ENCODE results near the gene PADI2. TPM values are rescaled to one million over a fixed set of nuclear protein-coding genes. Genes with fewer than 3 reads are reported as not detected.

PADI2 gene
- total RNA-seq: 0.11 and 0.14 TPM in 2 replicates

DNA sequence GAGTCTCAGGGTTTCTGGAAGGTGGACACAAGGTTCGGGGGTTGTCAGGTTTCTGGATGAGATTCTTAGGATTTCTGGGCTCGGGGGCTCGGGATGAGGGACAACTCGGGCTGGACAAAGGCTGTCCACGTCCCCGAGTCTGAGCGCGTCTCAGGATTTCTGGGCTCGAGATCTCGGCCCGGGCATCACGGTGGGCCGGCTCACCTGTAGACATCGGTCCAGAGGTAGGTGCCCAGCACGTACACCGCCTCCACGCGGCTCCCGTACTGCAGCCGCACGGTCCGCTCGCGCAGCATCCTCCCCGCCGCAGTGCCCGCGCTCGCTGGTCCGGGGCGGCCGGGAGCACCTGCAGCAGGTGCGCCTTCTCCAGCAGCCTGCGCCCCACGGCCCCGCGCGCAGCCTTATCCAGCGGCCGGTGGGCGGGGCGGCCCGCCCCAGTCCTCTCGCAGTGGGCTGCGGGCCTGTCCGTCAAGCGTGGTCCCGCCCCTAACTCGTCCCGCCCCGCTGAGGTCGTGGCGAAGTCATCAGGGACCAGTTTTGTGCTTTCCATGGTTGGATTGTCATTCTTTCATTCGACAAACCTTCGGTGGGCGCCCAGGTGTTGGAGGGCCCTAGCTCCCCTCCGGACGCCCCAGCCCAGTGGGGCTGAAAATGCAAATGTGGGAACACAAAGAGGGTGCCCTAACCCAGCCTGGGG, at the start of gene PADI2:
Gene PADI2, minus strand, starts transcription at position 376 of the 697 bp plus-strand sequence. Its CDS starts 80 bp downstream, at position 296.
- intact Hi-C loops (cut with micrococcal nuclease): no loop called here

GRCh38 chr1:17168091-17168876, 49.0 kb upstream of the PADI2 start:
- intact Hi-C loops (cut with micrococcal nuclease): no loop called here

DNA sequence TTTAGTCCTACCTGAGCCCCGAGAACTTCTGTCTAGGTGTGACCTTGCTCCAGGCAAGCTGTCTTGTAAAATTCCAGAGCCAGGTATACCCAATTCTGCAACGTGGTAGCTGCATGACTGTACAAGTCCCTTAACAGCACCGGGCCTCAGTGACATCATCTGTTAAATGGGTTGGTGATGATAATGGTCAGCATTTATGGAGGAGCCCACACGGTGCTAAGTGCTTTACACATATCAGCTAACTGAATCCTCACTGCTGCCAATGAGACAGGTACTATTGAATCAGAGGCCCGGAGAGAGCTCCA, 48.5 kb upstream of the PADI2 start:
- intact Hi-C loops (cut with micrococcal nuclease): no loop called here

- intact Hi-C loops (cut with micrococcal nuclease): no loop called here
These were observed 48.0 kb upstream of the PADI2 start for GRCh38 chr1:17167041-17167785.

GRCh38 chr1:17165823-17166222, 46.6 kb upstream of the PADI2 start:
- intact Hi-C loops (cut with micrococcal nuclease): no loop called here

GRCh38 chr1:17163789-17164666, 44.8 kb upstream of the PADI2 start:
- intact Hi-C loops (cut with micrococcal nuclease): no loop called here

GRCh38 chr1:17163371-17163770, 44.1 kb upstream of the PADI2 start:
- intact Hi-C loops (cut with micrococcal nuclease): no loop called here

GRCh38 chr1:17162941-17163340, 43.7 kb upstream of the PADI2 start:
- intact Hi-C loops (cut with micrococcal nuclease): no loop called here

DNA sequence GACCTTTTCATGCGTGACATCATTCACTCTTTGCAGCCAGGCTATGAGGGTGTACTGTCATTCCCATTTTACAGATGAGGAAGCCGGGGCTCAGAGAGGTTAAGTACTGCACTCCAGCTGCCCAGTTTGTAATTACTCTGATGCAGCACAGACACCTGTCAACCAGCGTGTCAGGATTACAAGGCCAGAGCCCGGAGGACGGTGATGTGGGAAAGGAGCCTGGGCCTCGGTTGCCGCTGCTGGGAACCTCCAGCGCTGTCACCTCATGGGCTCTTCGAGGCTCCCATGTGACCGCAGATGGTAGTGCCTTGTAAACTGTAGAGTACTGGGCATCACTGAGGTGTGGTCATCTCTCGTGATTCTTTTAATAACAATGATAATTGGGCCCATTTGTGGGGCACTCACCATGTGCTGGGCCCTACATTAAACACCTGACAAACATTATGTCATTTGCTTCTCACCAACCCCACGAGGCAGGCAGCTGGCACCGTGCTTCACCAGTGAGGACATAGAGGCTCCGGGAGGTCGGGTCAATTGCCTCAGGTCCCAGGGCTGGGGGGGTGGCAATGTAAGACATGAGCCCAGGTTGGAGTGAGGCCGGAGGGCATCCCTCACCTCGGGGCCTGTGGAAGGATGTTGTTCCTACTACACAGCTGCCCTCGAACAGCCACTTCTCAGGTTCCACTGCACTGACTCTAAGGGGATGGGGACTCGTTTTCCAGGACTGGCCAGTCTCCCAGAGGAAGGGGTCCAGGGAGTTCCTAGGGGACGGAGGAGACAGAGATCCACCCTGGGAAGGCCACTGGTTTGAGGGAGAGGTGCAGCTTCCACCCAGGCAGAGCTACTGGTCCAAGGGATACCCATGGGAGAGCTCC, 42.9 kb upstream of the PADI2 start:
- intact Hi-C loops (cut with micrococcal nuclease): no loop called here

DNA sequence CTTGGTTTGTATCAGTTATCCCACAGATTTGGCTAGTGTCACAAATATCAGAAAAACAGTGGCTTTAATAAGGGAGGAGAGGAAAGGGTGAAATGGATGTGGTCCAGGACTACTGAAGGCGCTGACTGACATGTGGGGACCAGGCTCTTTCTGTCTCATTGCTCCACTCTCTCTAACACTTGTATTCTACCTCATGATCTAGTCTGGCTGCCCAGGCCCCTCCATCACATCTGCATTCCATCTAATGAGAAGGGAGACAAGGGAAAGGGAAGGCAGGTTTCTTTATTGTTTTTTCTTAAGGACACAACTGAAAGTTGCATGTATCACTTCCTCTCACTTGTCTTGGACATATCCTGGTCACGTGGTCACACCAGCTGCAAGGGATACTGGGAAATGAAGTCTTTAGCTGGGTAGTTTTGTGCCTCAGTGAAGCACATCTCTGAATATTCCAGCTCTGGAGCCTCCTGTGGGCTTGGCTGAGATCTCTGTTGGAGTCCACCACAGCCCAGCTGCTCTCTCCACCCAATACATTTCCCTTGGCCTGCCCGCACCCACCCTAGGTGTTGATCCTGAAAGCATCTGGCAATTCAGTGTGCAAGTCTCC, 42.0 kb upstream of the PADI2 start:
- intact Hi-C loops (cut with micrococcal nuclease): no loop called here

DNA sequence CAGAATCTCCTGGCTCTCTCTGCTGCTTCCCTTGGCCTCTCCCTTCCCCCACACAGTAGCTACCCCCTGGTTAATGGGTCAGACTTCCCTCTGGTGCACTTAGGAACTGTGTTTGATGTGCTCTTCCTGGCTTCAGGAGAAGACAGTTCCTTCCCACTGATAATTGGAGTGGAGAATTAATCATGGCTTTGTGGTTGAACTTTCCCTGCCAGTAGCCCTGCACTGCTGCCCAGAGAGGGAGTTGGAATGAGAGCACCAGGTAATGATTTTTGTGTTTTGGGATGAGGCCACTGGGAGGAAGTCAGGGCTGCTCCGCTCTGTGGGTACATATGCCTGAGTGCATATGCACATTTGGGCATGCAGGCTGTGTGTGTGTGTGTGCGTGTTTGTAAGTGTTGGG, 39.7 kb upstream of the PADI2 start:
- intact Hi-C loops (cut with micrococcal nuclease): no loop called here

DNA sequence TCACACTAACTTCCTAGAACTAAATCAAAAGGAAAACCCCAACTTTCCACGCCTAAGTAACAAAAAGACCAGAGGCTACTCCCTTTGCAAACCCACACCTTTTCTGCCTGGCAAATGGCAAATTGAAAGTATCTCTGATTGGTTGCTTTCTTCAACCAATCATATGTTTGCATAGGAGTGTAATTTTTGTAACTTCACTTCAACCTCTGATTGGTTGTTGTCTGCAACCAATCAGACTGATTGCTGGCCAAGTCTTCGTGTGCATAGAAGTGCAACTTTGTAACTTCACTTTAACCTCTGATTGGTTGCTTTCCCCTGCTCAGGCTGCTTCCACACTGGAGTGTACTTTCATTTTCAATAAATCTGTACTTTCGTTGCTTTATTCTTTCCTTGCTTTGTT, 36.9 kb upstream of the PADI2 start:
- intact Hi-C loops (cut with micrococcal nuclease): no loop called here

- intact Hi-C loops (cut with micrococcal nuclease): no loop called here
These were observed 36.1 kb upstream of the PADI2 start for GRCh38 chr1:17155257-17155920.

- intact Hi-C loops (cut with micrococcal nuclease): no loop called here
These were observed 30.5 kb upstream of the PADI2 start for GRCh38 chr1:17149771-17150170.

DNA sequence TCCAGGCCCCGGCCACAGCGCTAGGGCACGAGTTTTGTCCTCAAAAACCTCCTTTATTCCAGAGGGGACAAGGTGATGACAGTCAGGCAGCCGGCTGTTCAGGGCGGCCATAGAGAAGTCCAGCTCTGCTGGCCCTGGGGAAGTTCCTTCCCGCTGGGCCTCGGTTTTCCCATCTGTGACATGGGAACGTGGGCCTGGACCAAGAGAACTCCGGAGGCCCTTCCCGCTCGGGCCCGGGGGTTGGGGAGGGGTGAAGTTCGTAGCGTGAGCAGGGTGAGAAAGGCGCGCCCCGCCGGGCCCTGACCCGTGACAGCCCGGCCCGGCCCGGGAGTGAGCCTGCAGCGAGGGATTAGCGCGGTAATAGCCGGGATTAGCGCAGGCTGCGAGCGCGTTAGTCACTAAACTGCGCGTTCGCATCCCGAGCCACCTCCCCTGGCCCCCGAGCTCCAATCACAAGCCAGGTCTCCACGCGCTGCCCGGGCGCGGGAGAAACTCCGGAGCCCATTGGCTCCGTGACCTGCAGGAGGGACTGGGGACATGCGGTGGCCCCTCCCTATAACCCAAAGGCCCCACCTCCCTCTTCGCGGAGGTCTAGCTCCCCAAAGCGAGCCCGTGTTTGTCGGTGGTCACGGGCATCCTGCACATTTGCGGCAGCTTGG, 29.8 kb upstream of the PADI2 start:
- intact Hi-C loops (cut with micrococcal nuclease): no loop called here

- intact Hi-C loops (cut with micrococcal nuclease): no loop called here
These were observed 26.4 kb upstream of the PADI2 start for GRCh38 chr1:17145648-17146047.

DNA sequence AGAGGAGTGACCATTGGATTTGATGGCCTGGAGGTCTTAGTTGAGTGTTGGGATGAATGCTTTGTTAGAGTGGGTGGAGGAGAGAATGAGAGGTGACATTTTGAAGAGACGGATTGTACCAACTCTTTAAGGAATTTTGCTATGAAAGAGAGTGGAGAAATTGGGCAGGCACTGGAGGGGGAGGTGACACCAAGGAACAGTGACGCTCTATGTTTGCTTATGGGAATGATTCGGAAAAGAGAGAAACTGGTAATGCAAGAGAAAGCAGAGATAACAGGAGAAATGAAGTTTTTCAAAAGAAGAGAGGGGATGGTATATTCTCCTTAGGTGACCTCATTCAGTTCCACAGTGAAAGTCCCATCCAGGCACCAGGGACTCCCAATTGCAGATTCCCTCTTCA, 24.5 kb upstream of the PADI2 start:
- intact Hi-C loops (cut with micrococcal nuclease): no loop called here

GRCh38 chr1:17141441-17142197, 22.4 kb upstream of the PADI2 start:
- intact Hi-C loops (cut with micrococcal nuclease): no loop called here
